Measurements from ENCODE around the gene CACNA1H.

GRCh38 chr16:1258225-1258600 is 105.3 kb downstream of the CACNA1H start:
- TF ChIP-seq CTCF (IDR thresholded peaks at IDR 0.05; ENCODE audit: extremely low read depth in 1 of 2, insufficient read depth in 1 of 2, low read depth in 1 of 2, low read length in 2 of 2) (no peak), POLR2A (IDR thresholded peaks at IDR 0.05; ENCODE audit: low read depth, low read length) (no peak), FOS (IDR thresholded peaks at IDR 0.05; ENCODE audit: borderline replicate concordance, insufficient read depth, low read length) (no peak), EZH2 (IDR thresholded peaks at IDR 0.05; ENCODE audit: borderline replicate concordance, low read depth, low read length, severe bottlenecking) (no peak), POLR2AphosphoS5 (IDR thresholded peaks at IDR 0.05; ENCODE audit: insufficient read depth, low read depth, low read length) (no peak), MYC (IDR thresholded peaks at IDR 0.05; ENCODE audit: low read depth, low read length) (no peak)

Data from endothelial cell of umbilical vein (primary cell).